HG03103 (cell line): ENCODE results near the gene LYRM7.
"Not testable (repeated sequence)": the region's sequence is repeated elsewhere in the genome, so short reads cannot be mapped to it uniquely, and the experiment has no call there.

Experiments used
- ATAC-seq: cut with Tn5 transposase; IDR thresholded peaks from one replicate; pipeline ENCODE4 v1.9.1; 2021; ENCODE audit warnings: low read depth; ENCODE audit not compliant: unreplicated experiment

The LYRM7 gene

GRCh38 chr5:131171276-131171810, 599 bp downstream of the LYRM7 start:
- ATAC-seq, result no peak

- ATAC-seq, result no peak
Measured at GRCh38 chr5:131180407-131180806, 9.7 kb downstream of the LYRM7 start.

GRCh38 chr5:131182839-131183238, 12.1 kb downstream of the LYRM7 start:
- ATAC-seq, result no peak

GRCh38 chr5:131185523-131186104, 14.9 kb downstream of the LYRM7 start:
- ATAC-seq, result no peak

GRCh38 chr5:131186561-131187256, 16.0 kb downstream of the LYRM7 start:
- no peak for ATAC-seq

GRCh38 chr5:131193106-131193505, 22.4 kb downstream of the LYRM7 start:
- no peak for ATAC-seq

GRCh38 chr5:131193897-131194296, 23.2 kb downstream of the LYRM7 start:
- ATAC-seq, result not testable (repeated sequence)

- no peak for ATAC-seq
Measured at GRCh38 chr5:131194725-131195124, 24.0 kb downstream of the LYRM7 start.

- ATAC-seq, result no peak
Measured at GRCh38 chr5:131195696-131196095, 25.0 kb downstream of the LYRM7 start.

GRCh38 chr5:131196331-131196730, 25.6 kb downstream of the LYRM7 start:
- ATAC-seq, result no peak

GRCh38 chr5:131198625-131199024, 27.9 kb downstream of the LYRM7 start:
- no peak for ATAC-seq

- ATAC-seq, result no peak
Measured at GRCh38 chr5:131200560-131200959, 29.8 kb downstream of the LYRM7 start.

GRCh38 chr5:131204964-131205363, 34.2 kb downstream of the LYRM7 start:
- ATAC-seq, result no peak

GRCh38 chr5:131206061-131206460, 35.3 kb downstream of the LYRM7 start:
- ATAC-seq, result no peak

- ATAC-seq, result no peak
Measured at GRCh38 chr5:131206772-131207171, 36.0 kb downstream of the LYRM7 start.

GRCh38 chr5:131209175-131209505, 38.4 kb downstream of the LYRM7 start:
- no peak for ATAC-seq

GRCh38 chr5:131209506-131210150, 38.9 kb downstream of the LYRM7 start:
- peak; percentile 91 for ATAC-seq

GRCh38 chr5:131210151-131210510, 39.4 kb downstream of the LYRM7 start:
- no peak for ATAC-seq

GRCh38 chr5:131211669-131212068, 40.9 kb downstream of the LYRM7 start:
- ATAC-seq, result no peak

GRCh38 chr5:131212471-131213021, 41.8 kb downstream of the LYRM7 start:
- no peak for ATAC-seq

- ATAC-seq, result no peak
Measured at GRCh38 chr5:131214609-131215227, 44.0 kb downstream of the LYRM7 start.
